Activated CD8-positive, alpha-beta T cell treated with anti-CD3 and anti-CD28 coated beads, Interleukin-2, amount 10 ng/mL, durations not matched to agents 7 days and 5 days (primary cell): ENCODE results near the gene ARID3A. TPM values are rescaled to one million over a fixed set of nuclear protein-coding genes. Genes with fewer than 3 reads are reported as not detected.

Source experiments
- ATAC-seq: fragments of 150-1000 bp; cut with Tn5 transposase; one replicate; pipeline ENCODE4 v1.10.0; 2021; ENCODE audit warnings: moderate library complexity
- CTCF ChIA-PET: fragments of 350-600 bp; sonication (Branson Sonifier 250); formaldehyde crosslinking; loops from one replicate; lab custom pipeline; 2021; ENCODE audit warnings: antibody characterized with exemption; lab: Charles Lee
- POLR2A ChIA-PET: fragments of 350-600 bp; sonication (Branson Sonifier 250); formaldehyde crosslinking; loops from one replicate; lab custom pipeline; 2021; ENCODE audit warnings: antibody characterized with exemption; lab: Charles Lee
- DNase-seq: peaks from one replicate; pipeline ENCODE4 v3.0.0-alpha.2; 2020
- H3K27ac Mint-ChIP-seq: one replicate; pipeline ENCODE4 v1.8.0; 2021; ENCODE audit warnings: mild to moderate bottlenecking, mixed read lengths
- H3K27me3 Mint-ChIP-seq: one replicate; pipeline ENCODE4 v1.8.0; 2021; ENCODE audit warnings: low read depth, mixed read lengths
- H3K36me3 Mint-ChIP-seq: one replicate; pipeline ENCODE4 v1.8.0; 2021; ENCODE audit warnings: low read depth, mixed read lengths
- H3K4me1 Mint-ChIP-seq: one replicate; pipeline ENCODE4 v1.8.0; 2021; ENCODE audit warnings: low read depth, mixed read lengths
- H3K4me3 Mint-ChIP-seq: one replicate; pipeline ENCODE4 v1.8.0; 2021; ENCODE audit warnings: mild to moderate bottlenecking, mixed read lengths
- H3K9me3 Mint-ChIP-seq: one replicate; pipeline ENCODE4 v1.8.0; 2022; ENCODE audit warnings: mixed read lengths; ENCODE audit not compliant: insufficient read depth
- total RNA-seq, 2 experiments: library from RNA; stranded (reverse); gene quantifications; one replicate each; pipeline ENCODE4 v1.2.3, GENCODE V29; 2021

Gene ARID3A
- total RNA-seq, 2 experiments from 2014 or later, result 26.7 to 27.7 TPM

DNA sequence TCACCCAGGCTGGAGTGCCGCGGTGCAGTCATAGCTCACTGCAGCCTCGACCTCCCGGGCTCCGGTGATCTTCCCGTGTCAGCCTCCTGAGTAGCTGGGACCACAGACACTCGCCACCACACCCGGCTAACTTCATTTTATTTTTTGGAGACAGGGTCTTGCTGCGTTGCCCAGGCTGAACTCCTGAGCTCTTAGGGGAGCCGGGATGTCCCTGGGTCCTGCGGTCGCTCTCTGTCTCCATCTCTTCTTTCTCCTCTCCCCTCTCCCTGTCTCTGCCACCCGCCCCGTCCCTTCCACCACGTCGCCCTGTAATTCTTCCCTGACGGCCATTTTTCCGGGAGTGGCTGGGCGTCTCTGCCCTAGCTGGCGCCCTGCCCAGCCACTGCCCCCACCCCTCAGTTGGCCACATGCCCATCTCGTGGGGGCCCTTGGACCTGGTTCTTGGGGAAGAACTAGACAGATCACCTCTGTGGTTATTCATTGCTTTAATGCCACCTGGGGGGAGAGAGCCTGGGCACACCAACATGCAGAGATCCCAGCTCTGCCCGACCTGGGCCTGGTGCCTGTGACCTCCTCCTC, 18.9 kb downstream of the ARID3A start:
- Mint-ChIP-seq H3K36me3 (peaks cover 12% of the 10 kb centered on the region), H3K4me3 (no peak overlapping the region), H3K9me3 (no peaks in the 10 kb centered on the region), H3K27ac (no peak overlapping the region), H3K4me1 (peaks cover 15% of the 10 kb centered on the region), H3K27me3 (peaks cover 11% of the 10 kb centered on the region)
- no peak for ATAC-seq
- ChIA-PET POLR2A (no interaction called here), CTCF (no interaction called here)
- DNase-seq, result no peak

DNA sequence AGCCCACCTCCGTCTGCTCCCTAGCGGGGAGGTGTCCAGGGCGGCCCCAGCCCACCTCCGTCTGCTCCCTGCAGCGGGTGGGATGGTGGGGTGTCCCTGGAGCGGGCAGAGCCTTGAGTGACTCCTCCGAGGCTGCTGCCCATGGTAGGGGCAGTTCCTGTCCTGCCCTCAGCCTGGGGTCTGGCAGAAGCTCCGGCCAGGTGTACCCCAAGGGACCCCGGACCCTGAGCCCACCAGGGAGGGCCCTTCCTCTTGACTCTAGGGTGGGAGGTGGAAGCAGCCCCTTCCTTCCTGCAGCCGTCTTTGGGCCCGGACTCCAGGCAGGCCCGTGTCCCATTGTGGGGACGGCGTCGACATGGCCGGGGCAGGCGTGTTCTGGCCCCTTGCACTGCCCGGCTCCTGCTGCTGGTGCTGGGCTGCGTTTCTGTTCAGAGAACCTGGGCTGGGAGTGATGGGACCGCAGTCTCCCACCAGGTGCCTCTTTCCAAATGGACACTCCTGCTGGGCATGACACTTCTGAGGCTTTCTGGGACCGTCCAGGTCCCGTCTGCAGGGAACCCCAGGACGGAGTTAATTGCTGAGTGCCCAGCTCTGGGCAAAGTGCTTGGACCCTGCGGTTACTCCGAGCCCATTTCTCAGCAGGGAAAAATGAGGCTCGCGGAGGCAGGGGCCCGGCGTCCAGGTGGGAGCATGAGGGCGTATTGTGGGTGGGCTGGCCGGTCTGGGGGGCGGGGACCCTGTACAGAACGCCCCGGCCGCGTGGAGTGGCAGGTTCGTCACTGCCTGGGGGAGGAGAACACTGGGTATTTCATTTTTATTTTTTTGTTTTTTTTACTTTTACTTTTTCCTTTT, 19.8 kb downstream of the ARID3A start:
- Mint-ChIP-seq H3K4me3 (no peak overlapping the region), H3K36me3 (peaks cover 8% of the 10 kb centered on the region), H3K27me3 (peaks cover 6% of the 10 kb centered on the region), H3K9me3 (no peaks in the 10 kb centered on the region), H3K27ac (no peak overlapping the region), H3K4me1 (peaks cover 7% of the 10 kb centered on the region)
- ChIA-PET CTCF (no interaction called here), POLR2A (no interaction called here)
- ATAC-seq (no peak), DNase-seq (no peak)

DNA sequence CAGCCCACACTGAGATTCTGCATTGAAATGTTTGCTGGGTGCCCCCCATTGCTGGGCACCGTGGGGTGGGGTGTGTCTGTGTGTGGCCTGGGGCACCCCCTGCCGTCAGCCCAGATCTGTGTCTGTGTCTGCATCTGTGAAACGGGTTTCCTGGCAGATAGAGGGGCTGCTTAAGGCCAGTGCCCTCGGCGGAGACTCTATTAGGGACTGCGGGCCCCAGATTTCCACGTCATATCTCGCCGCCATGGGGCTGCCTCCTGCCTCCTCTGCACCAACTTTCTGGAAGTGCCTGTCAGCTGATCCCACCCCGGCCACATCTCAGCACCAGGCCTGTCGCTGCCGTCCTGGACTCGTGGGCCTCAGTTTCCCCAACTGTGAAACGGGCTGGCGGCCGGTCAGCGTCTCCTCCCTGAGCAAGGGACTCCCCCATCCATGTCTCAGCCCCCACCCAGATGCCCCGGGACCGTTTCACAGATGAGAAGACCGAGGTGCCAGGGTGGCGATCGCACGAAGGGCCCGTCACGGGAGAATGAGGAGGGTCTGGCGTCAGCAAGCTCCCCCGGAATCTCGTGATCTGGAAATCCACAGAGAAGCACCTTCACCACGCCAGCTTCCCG, 21.4 kb downstream of the ARID3A start:
- DNase-seq (no peak), ATAC-seq (no peak)
- no peak overlapping the region for H3K27ac Mint-ChIP-seq
- no peaks in the 10 kb centered on the region for H3K27me3 Mint-ChIP-seq
- POLR2A ChIA-PET, result no interaction called here
- CTCF ChIA-PET, result interaction anchor here (0.9 to 1.0 kb wide), 2 partner anchors 24 to 71 kb away, joined by 3 read pairs; no protein-coding TSS in a partner anchor
- peaks cover 4% of the 10 kb centered on the region for H3K36me3 Mint-ChIP-seq
- H3K4me1 Mint-ChIP-seq, result no peaks in the 10 kb centered on the region
- no peaks in the 10 kb centered on the region for H3K9me3 Mint-ChIP-seq
- H3K4me3 Mint-ChIP-seq, result no peak overlapping the region

DNA sequence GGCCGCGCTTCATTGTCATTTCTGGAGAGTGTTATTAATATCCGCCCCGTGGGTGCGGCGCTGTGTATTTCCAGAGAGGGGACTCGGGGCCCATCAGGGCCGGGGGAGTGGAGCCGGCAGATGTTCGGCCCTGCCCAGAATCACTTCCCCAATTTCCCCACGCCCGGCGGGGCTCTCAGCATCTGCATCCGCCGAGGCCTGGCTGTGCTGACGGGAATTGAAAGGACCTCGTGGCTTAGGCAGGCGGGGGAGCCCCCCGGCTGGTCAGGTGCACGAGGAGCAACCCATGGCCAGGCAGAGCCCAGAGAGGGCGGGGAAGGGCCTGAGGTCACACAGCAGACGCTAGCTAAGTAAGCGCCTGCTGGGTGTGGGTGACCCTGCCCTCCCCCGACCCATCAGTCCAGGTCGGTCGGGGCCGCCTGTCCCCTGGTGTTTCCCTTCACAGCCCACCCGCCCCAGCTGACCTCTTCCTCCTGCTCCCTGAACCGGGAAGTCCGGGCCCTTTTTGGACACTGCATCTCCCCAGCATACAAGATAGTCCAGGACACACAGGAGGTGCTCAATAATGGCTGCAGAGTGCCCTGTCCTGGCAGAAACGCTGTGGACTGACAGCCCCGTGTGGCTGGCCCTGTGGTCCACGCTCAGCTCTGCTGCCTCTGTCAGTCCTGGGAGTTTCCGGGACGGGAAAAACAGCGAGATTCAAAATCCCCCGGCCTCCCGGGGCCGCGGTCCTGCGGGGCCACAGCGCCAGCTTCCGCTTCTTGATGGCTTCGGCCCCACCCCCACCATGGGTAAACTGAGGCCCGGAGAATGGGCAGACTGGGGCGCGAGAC, 22.1 kb downstream of the ARID3A start:
- H3K4me1 Mint-ChIP-seq, result peaks cover 3% of the 10 kb centered on the region
- H3K27me3 Mint-ChIP-seq, result no peaks in the 10 kb centered on the region
- no peaks in the 10 kb centered on the region for H3K36me3 Mint-ChIP-seq
- no peaks in the 10 kb centered on the region for H3K9me3 Mint-ChIP-seq
- no peak overlapping the region for H3K27ac Mint-ChIP-seq
- CTCF ChIA-PET, result interaction anchor here (1.0 kb wide), 1 partner anchor 23 kb away, joined by 3 read pairs; no protein-coding TSS in a partner anchor
- ATAC-seq (no peak), DNase-seq (no peak)
- no peak overlapping the region for H3K4me3 Mint-ChIP-seq
- POLR2A ChIA-PET, result no interaction called here

DNA sequence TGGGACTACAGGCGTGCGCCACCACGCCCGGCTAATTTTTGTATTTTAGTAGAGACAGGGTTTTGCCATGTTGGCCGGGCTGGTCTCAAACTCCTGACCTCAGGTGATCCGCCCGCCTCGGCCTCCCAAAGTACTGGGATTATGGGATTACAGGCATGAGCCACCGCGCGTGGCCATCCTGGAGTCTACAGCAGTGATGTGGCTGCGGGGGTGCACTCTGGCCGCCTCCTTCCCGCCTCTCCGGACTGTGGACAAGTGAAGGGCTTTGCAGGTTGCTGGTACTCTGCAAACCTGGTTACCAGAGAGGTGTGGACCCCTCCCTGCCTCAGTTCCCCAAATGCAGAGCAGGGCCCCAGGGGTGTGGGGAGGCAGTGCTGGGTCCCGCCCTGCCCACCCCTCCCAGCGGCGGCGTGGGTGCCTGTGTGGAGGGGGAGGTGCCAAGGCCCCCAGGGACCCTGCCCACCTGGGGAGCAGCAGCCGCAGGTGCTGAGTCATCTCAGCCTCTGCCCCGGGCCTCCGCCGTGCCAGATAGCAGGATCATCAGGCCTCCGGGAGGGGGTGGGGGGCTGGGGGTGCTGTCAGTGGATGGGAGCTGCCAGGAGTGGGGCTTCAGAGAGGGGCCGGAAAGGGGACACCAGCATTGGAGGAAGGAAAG, 23.1 kb downstream of the ARID3A start:
- POLR2A ChIA-PET, result no interaction called here
- H3K36me3 Mint-ChIP-seq, result no peaks in the 10 kb centered on the region
- H3K4me3 Mint-ChIP-seq, result no peak overlapping the region
- H3K27me3 Mint-ChIP-seq, result no peaks in the 10 kb centered on the region
- DNase-seq (no peak), ATAC-seq (no peak)
- no peaks in the 10 kb centered on the region for H3K9me3 Mint-ChIP-seq
- H3K4me1 Mint-ChIP-seq, result peaks cover 8% of the 10 kb centered on the region
- CTCF ChIA-PET, result no interaction called here
- no peak overlapping the region for H3K27ac Mint-ChIP-seq

DNA sequence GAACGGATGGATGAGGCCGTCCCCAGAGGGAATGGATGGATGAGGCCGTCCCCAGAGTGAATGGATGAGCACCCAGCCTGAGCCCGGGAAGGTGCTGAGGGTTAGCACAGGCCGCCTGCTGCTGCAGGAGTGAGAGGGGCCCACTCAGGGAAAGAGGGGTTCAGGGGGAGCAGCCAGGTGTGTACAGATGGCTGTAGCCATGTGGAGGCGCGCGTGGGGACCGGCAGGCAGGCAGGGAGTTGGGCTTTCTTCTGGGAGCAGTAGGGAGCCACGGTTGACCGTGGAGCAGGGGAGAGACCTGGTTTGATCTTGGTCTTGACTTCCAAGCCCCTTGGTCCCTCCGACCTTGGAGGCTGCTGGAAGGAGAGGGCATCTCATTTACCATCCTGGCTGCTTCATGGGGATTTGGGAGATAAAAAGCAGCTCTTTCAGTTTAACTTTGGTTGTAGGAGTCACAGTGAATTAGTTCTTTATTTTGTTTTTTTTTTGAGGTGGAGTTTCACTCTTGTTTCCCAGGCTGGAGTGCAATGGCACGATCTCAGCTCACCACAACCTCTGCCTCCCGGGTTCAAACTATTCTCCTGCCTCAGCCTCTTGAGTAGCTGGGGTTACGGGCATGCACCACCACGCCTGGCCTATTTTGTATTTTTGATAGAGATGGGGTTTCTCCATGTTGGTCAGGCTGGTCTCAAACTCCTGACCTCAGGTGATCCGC, 24.7 kb downstream of the ARID3A start:
- Mint-ChIP-seq H3K4me1 (peaks cover 8% of the 10 kb centered on the region), H3K9me3 (no peaks in the 10 kb centered on the region), H3K27ac (peak overlapping the region; percentile 34), H3K4me3 (no peak overlapping the region), H3K27me3 (no peaks in the 10 kb centered on the region), H3K36me3 (no peaks in the 10 kb centered on the region)
- ChIA-PET POLR2A (no interaction called here), CTCF (no interaction called here)
- ATAC-seq (no peak), DNase-seq (no peak)

DNA sequence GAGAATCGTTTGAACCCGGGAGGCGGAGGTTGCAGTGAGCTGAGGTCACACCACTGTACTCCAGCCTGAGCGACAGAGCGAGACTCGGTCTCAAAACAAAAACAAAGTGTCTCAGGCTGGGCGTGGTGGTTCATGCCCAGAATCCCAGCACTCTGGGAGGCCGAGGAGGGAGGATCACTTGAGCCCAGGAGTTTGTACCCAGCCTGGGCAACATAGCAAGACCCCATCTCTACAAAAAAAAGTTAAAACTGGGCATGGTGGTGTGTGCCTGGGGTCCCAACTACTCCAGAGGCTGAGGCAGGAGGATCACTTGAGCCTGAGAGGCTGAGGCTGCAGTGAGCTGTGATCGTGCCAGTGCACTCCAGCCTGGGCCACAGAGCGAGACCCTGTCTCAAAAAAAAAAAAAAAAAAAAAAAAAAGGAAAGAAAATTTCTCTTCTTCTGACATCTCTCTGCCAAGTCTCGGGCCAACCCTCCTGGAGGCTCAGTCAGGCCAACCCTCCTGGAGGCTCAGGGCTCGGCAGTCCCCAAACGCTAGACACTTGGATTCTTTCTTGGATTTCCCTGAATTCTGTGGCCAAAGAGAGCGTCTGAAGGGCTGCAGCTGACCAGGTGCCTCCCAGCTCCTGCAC, 26.3 kb downstream of the ARID3A start:
- H3K36me3 Mint-ChIP-seq, result no peaks in the 10 kb centered on the region
- DNase-seq, result no peak
- ChIA-PET CTCF (interaction anchor here (0.7 kb wide), 1 partner anchor 127 kb away, joined by 3 read pairs; no protein-coding TSS in a partner anchor), POLR2A (no interaction called here)
- no peaks in the 10 kb centered on the region for H3K9me3 Mint-ChIP-seq
- no peaks in the 10 kb centered on the region for H3K27me3 Mint-ChIP-seq
- ATAC-seq, result no peak
- peaks cover 8% of the 10 kb centered on the region for H3K4me1 Mint-ChIP-seq
- H3K4me3 Mint-ChIP-seq, result no peak overlapping the region
- no peak overlapping the region for H3K27ac Mint-ChIP-seq

DNA sequence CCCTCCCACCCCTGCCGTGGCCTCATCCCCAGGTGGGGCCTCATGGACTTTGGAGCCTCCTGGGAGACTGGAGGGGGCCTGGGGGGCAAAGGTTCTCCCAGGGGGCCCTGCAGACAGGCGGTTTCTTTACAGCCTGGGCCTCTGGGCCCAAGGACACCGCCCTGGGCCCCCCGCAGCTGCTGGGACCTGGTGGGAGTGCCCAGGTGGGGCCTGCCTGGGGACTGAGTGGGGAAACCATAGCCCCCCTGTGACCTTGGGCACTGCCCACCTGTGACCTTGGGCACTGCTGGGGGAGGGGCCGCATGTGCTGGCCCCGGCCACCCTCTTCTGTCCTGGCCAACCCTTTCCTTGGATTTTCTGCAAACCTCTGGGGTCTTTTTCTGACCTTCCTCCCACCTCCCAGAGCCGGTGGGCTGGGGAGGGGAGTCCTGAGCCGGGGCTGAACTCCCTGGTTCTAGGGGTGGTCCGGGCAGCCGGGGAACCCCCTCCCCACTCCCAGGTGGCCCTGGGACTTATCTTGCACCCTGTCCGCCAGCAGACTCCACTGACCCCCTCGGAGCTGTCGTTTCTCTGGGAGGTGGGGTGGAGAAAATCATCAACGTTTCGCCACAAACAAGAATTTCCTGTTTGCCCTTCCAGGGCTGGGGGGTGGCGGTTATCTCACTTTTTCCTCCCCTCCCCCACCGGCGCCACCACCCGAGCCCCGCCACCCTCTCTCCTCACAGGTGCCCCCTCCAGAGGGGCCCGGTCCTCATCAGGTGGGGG, 27.0 kb downstream of the ARID3A start:
- Mint-ChIP-seq H3K4me3 (no peak overlapping the region), H3K36me3 (no peaks in the 10 kb centered on the region), H3K4me1 (peaks cover 8% of the 10 kb centered on the region), H3K27me3 (no peaks in the 10 kb centered on the region), H3K27ac (no peak overlapping the region), H3K9me3 (no peaks in the 10 kb centered on the region)
- ChIA-PET CTCF (no interaction called here), POLR2A (no interaction called here)
- DNase-seq, result no peak
- no peak for ATAC-seq

DNA sequence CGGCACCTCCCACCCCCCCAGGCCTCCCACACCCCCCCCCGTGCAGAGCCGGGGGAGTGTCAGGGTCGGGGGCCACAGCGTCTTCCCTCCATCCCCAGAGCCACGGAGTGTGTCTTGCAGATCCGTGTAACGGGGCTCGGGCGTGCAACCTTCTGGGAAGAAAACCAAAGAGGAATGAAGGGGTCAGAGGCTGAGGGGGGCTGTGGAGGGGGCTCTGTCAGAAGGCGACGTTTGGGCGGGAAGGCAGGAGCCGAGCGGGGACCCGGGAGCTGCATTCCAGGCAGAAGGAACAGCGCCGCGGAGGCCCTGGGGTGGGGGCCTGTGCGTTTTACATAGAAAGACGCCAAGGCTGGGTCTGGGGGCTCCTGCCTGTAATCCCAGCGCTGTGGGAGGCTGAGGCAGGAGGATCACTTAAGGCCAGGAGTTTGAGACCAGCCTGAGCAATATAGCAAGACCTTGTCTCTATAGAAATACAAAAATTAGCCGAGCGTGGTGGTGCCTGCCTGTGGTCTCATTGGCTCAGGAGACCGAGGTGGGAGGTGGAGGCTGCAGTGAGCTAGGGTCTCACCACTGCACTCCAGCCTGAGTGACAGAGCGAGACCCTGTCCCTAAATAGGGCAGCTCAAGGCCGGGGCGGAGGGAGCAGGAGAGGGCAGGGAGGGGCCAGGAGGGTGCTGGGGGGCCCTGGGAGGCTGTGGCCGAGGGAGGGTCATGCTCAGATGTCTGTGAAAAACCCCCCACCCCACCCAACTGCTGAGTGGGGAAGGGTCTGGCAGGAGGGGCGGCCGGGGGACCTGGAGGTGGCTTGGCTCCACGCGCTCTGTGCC, 27.8 kb downstream of the ARID3A start:
- Mint-ChIP-seq H3K36me3 (no peaks in the 10 kb centered on the region), H3K27ac (no peak overlapping the region), H3K4me1 (peaks cover 8% of the 10 kb centered on the region), H3K9me3 (no peaks in the 10 kb centered on the region), H3K27me3 (no peaks in the 10 kb centered on the region), H3K4me3 (no peak overlapping the region)
- DNase-seq (no peak), ATAC-seq (no peak)
- ChIA-PET CTCF (no interaction called here), POLR2A (no interaction called here)
